Spleen (tissue), 11 donors: ENCODE data around the gene NPM3. TPM values are rescaled to one million over a fixed set of nuclear protein-coding genes. Genes with fewer than 3 reads are reported as not detected.
A peak's percentile ranks its signal among the peaks of the same experiment; 100 is the strongest.

Experiments used
- DNase-seq: peaks from one replicate; pipeline ENCODE4 v3.0.0-alpha.2; 2020
- H3K27ac ChIP-seq, 8 donors: fragments of 200-600 bp; sonication (generic) in 7 of 8; 1 replicate in 4 of 8; 2 replicates in 4 of 8; pipeline versions ENCODE4 v1.5.0 to v1.8.0; 2016 to 2021; ENCODE audit warnings: inconsistent platforms in 4 of 8, mild to moderate bottlenecking in 4 of 8, moderate library complexity in 1 of 8
- H3K27me3 ChIP-seq, 7 donors: fragments of 200-600 bp; sonication (generic) in 6 of 7; replicated peaks in 1 of 7; 1 replicate in 4 of 7; 2 replicates in 3 of 7; pipeline versions ENCODE4 v1.5.0 to v1.8.0; 2016 to 2021; ENCODE audit warnings: inconsistent platforms in 3 of 7, mild to moderate bottlenecking in 1 of 7
- H3K36me3 ChIP-seq, 6 donors: fragments of 200-600 bp; sonication (generic) in 5 of 6; 1 replicate in 4 of 6; 2 replicates in 2 of 6; pipeline versions ENCODE4 v1.5.0 to v1.8.0; 2016 to 2021; ENCODE audit warnings: inconsistent platforms in 2 of 6
- H3K4me1 ChIP-seq, 6 donors: fragments of 200-600 bp; sonication (generic) in 5 of 6; 1 replicate in 3 of 6; 2 replicates in 3 of 6; pipeline versions ENCODE4 v1.5.0 to v1.8.0; 2016 to 2021; ENCODE audit warnings: inconsistent platforms in 3 of 6
- H3K4me3 ChIP-seq, 8 donors: fragments of 200-600 bp; sonication (generic) in 7 of 8; 1 replicate in 4 of 8; 2 replicates in 4 of 8; pipeline versions ENCODE4 v1.5.0 to v1.8.0; 2016 to 2021; ENCODE audit warnings: inconsistent platforms in 4 of 8, mild to moderate bottlenecking in 4 of 8, moderate library complexity in 2 of 8
- H3K9me3 ChIP-seq, 8 donors: fragments of 200-600 bp; sonication (generic) in 7 of 8; 1 replicate in 4 of 8; 2 replicates in 4 of 8; pipeline versions ENCODE4 v1.5.0 to v1.8.0; 2016 to 2021; ENCODE audit warnings: inconsistent platforms in 4 of 8
- POLR2A ChIP-seq, 3 donors: fragments of 450-650 bp; IDR thresholded peaks; one replicate each; pipeline ENCODE4 v1.5.1; 2017; ENCODE audit warnings: antibody characterized with exemption in 3 of 3, mild to moderate bottlenecking in 1 of 3
- POLR2AphosphoS5 ChIP-seq, 3 donors: sonication (generic); formaldehyde crosslinking; IDR thresholded peaks; one replicate each; pipeline ENCODE4 v1.5.1; 2017; ENCODE audit warnings: antibody characterized with exemption in 3 of 3
- WGBS, 5 donors: extraction: QIAGEN DNeasy Blood & Tissue Kit in 3 of 5; methylation state at CpG; one replicate each; pipeline versions ENCODE4 v1.1.5 to v1.1.7; 2013 to 2018; 5-methylcytosine and 5-hydroxymethylcytosine counted together
- intact Hi-C: fragments of 100-400 bp; cut with DNase I; formaldehyde crosslinking; loops from one replicate; pipeline ENCODE4 v1.15.0; 2023; ENCODE audit warnings: low total_unique reads
- polyA plus RNA-seq, 3 donors: library from polyadenylated mRNA; stranded (reverse); fragments of 200-250 nt; gene quantifications; one replicate each; pipeline ENCODE4 v1.2.1, GENCODE V29; 2013
- total RNA-seq, 7 donors: library from RNA; depleted of rRNA in 3 of 7; stranded (reverse); fragments of >200 nt in 3 of 7; fragmentation: NEBNext Ultra II Directional in 4 of 7; extraction: Animal tissue kit (Norgen Biotek cat#: 25700) in 4 of 7; gene quantifications; one replicate each; pipeline versions ENCODE4 v1.1.0 to v1.2.1, GENCODE V29; 2016 to 2021
- TF ChIP-seq, protein P1 (sequence below), 11 experiments: fragments of 200-600 bp in 7 of 11; fragments of 450-650 bp in 4 of 11; sonication (generic) in 4 of 11; IDR thresholded peaks in 8 of 11; conservative IDR thresholded peaks in 3 of 11; 1 replicate in 7 of 11; 2 replicates in 4 of 11; pipeline versions ENCODE4 v1.4.0 to v1.8.0; 2016 to 2021; ENCODE audit warnings: antibody characterized with exemption in 11 of 11, inconsistent platforms in 4 of 11, mild to moderate bottlenecking in 1 of 11
- donor health status: healthy with polysubstance abuse.
- donor health status: DM: no; HTN: no; CAD: no; lungs with moderate emphysema.
- donor health status: DM: no; HTN: no; CAD: no.
- donor health status: Bipolar disorder and iron deficiency.
- donor health status: healthy.
- donor health status: DM: no; HTN: no; CAD: no.
- donor health status: DM: yes; HTN: yes; CAD: no.

Gene NPM3
- total and polyA plus RNA-seq, 10 donors: 16.8 to 54.6 (median 28.6) TPM

DNA sequence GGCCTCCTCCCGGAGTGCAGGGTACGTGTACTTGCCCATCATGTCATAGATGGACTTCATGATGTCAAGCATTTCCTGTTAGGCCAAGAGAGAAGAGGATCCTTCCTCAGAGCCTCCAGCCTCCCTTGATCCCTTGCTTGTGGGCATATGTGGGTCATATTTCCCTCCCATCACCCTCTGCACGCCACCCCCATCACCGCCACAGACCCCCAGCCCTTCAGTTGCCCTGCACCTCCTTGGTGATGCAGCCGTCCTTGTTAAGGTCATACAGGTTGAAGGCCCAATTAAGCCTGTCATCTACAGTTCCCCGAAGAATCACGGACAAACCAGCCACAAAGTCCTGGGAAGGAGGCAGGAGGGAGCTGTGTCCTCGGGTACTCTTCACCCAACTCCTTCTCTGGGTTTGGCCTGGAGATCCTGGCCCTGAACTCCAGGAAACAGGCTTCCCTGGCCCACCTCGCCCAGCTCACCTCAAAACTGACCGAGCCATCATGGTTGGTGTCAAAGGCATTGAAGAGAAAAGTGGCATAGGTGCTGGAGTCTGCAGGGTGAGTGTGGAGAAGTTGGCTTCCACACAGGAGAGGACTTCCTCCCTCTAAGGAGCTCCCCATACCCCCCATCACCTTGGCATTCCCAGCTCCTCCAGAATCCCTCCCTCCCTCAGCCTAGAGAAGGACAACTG lies 44.8 kb upstream of the NPM3 start:
- peak overlapping the region in 1 of 8 donors; percentile 89 for H3K27ac ChIP-seq
- TF ChIP-seq POLR2A (IDR thresholded peaks at IDR 0.05): no peak
- TF ChIP-seq POLR2AphosphoS5 (IDR thresholded peaks at IDR 0.05): no peak
- TF ChIP-seq, protein P1, sequence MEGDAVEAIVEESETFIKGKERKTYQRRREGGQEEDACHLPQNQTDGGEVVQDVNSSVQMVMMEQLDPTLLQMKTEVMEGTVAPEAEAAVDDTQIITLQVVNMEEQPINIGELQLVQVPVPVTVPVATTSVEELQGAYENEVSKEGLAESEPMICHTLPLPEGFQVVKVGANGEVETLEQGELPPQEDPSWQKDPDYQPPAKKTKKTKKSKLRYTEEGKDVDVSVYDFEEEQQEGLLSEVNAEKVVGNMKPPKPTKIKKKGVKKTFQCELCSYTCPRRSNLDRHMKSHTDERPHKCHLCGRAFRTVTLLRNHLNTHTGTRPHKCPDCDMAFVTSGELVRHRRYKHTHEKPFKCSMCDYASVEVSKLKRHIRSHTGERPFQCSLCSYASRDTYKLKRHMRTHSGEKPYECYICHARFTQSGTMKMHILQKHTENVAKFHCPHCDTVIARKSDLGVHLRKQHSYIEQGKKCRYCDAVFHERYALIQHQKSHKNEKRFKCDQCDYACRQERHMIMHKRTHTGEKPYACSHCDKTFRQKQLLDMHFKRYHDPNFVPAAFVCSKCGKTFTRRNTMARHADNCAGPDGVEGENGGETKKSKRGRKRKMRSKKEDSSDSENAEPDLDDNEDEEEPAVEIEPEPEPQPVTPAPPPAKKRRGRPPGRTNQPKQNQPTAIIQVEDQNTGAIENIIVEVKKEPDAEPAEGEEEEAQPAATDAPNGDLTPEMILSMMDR (IDR thresholded peaks at IDR 0.05 in 8 of 11, conservative IDR thresholded peaks at IDR 0.05 in 3 of 11): no peak
- peak; percentile 65 for DNase-seq
- peaks cover 12 to 46% (median 29%) of the 10 kb centered on the region in 6 donors for H3K4me1 ChIP-seq
- H3K36me3 ChIP-seq: peaks cover 0 to 35% (median 0%) of the 10 kb centered on the region in 6 donors
- no peak overlapping the region for H3K4me3 ChIP-seq
- no peaks in the 10 kb centered on the region for H3K9me3 ChIP-seq
- no peaks in the 10 kb centered on the region for H3K27me3 ChIP-seq
- WGBS, 5 donors: 90 to 97% (median 93%) methylated on average over 10 of the region's 10 CpGs
- intact Hi-C loops: no loop called here

DNA sequence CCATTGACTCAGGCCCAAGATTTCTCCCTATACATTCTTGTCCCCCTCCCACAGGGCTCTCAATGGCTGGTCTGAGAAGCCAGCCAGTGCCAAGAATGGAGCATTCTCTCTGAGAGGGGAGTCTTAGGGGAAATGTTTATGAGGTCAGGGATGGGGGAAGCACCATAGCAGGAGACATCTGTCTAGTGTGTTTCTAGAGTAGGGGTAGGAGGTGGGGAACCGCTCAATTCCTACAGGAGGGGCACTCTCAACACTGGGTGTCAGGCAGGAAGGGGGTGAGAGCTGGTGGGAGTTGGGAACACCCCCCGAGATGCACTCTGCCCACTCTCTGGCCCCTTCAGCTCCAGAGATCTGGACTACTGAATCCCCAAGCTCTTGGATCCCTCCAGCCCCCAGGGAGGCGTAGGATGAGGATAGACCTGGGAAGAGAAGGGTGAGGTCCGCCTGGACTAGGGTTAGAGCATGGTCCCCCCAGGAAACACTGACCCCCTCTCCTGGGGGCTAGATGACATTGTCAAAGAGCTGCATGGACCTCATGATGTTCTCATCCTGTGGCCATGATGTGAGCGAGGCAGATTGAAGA lies 43.7 kb upstream of the NPM3 start:
- WGBS, 5 donors: 89 to 98% (median 91%) methylated on average over 5 of the region's 5 CpGs
- no peak overlapping the region for H3K27ac ChIP-seq
- H3K4me3 ChIP-seq: no peak overlapping the region
- peaks cover 12 to 37% (median 28%) of the 10 kb centered on the region in 6 donors for H3K4me1 ChIP-seq
- DNase-seq: peak; percentile 54
- no peaks in the 10 kb centered on the region for H3K27me3 ChIP-seq
- no peak for TF ChIP-seq POLR2AphosphoS5 (IDR thresholded peaks at IDR 0.05)
- TF ChIP-seq POLR2A (IDR thresholded peaks at IDR 0.05): no peak
- TF ChIP-seq, protein P1 (IDR thresholded peaks at IDR 0.05 in 8 of 11, conservative IDR thresholded peaks at IDR 0.05 in 3 of 11): no peak
- intact Hi-C loops: no loop called here
- H3K36me3 ChIP-seq: peaks cover 0 to 35% (median 0%) of the 10 kb centered on the region in 6 donors
- H3K9me3 ChIP-seq: no peaks in the 10 kb centered on the region

DNA sequence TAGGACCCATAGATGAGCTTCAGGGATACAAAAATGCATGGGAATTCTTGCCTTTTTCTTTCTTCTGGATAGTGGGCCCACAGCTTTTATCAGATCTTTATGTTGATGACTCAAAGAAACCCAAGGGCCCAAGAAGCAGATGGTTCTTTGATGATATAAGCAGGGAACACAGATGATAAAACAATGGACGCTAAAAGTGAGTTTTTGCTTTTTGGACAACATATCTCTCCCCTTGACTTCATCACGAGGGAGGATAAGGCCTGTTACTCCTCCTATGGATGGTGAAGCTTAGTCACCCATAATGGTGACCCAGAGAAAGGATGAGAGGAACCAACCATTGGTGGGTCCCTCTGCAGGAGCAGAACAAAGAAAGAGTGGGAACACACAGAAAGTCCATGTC lies 41.5 kb upstream of the NPM3 start:
- peaks cover 0 to 35% (median 0%) of the 10 kb centered on the region in 6 donors for H3K36me3 ChIP-seq
- no peaks in the 10 kb centered on the region for H3K27me3 ChIP-seq
- TF ChIP-seq, protein P1 (IDR thresholded peaks at IDR 0.05 in 8 of 11, conservative IDR thresholded peaks at IDR 0.05 in 3 of 11): no peak
- TF ChIP-seq POLR2A (IDR thresholded peaks at IDR 0.05): no peak
- no peak for TF ChIP-seq POLR2AphosphoS5 (IDR thresholded peaks at IDR 0.05)
- H3K4me3 ChIP-seq: no peak overlapping the region
- no peaks in the 10 kb centered on the region for H3K9me3 ChIP-seq
- H3K4me1 ChIP-seq: peaks cover 0 to 19% (median 9%) of the 10 kb centered on the region in 6 donors
- H3K27ac ChIP-seq: no peak overlapping the region
- intact Hi-C loops: no loop called here
- WGBS, 5 donors: 72 to 95% (median 89%) methylated on average over 2 of the region's 2 CpGs
- DNase-seq: no peak
